CD4-positive, alpha-beta T cell treated with Interferon gamma for 1 hour (primary cell): ENCODE data around the gene TMEM63C.

Experiments
- DNase-seq: peaks from one replicate; pipeline ENCODE4 v3.0.0-alpha.2; 2020

Gene TMEM63C

GRCh38 chr14:77281852-77282410 is 100.3 kb downstream of the TMEM63C start:
- DNase-seq, result no peak

GRCh38 chr14:77284066-77284465 is 102.5 kb downstream of the TMEM63C start:
- DNase-seq, result no peak

- no peak for DNase-seq
Observed at GRCh38 chr14:77284466-77284865, 102.9 kb downstream of the TMEM63C start.

GRCh38 chr14:77286576-77286975 is 105.0 kb downstream of the TMEM63C start:
- DNase-seq, result no peak

GRCh38 chr14:77290705-77291104 is 109.1 kb downstream of the TMEM63C start:
- no peak for DNase-seq

- DNase-seq, result no peak
Observed at GRCh38 chr14:77296155-77296554, 114.6 kb downstream of the TMEM63C start.

GRCh38 chr14:77296906-77297305 is 115.3 kb downstream of the TMEM63C start:
- no peak for DNase-seq

- DNase-seq, result no peak
Observed at GRCh38 chr14:77299771-77300170, 118.2 kb downstream of the TMEM63C start.

- DNase-seq, result peak; percentile 37
Observed at GRCh38 chr14:77301103-77301502, 119.5 kb downstream of the TMEM63C start.

GRCh38 chr14:77302926-77303325 is 121.3 kb downstream of the TMEM63C start:
- no peak for DNase-seq

GRCh38 chr14:77303417-77304156 is 122.0 kb downstream of the TMEM63C start:
- DNase-seq, result no peak

- DNase-seq, result no peak
Observed at GRCh38 chr14:77305696-77306095, 124.1 kb downstream of the TMEM63C start.

- DNase-seq, result no peak
Observed at GRCh38 chr14:77306416-77306815, 124.8 kb downstream of the TMEM63C start.

GRCh38 chr14:77306851-77307496 is 125.4 kb downstream of the TMEM63C start:
- no peak for DNase-seq
